Measurements from ENCODE around the gene NNT.

The NNT gene

DNA sequence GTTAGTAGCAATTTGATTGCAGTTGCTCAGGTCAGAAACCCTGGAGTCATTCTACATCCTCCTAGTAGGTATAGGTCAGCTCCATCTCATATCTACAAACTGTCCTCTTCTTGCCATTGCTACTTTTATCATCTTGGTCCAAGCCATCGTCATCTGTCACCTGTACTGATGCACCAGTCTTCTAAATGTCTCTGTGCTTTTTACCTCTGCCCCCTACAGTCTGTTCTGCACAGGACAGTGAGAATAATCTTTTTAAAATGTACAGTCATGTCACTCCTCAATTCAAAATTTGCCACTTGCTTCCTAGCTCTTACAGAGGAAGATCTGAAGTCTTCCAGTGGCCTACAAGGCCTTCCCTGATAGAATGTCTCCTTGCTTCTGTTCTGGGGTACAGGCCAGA lies 6.8 kb downstream of the NNT start:
- Histone ChIP-seq H3K23ac (ENCODE audit: low read length in 2 of 2) (no peak overlapping the region), H3K4me2 (ENCODE audit: low read length, poor library complexity, severe bottlenecking) (no peak overlapping the region), H2BK15ac (ENCODE audit: low read depth, poor library complexity, severe bottlenecking) (no peak overlapping the region), H3K18ac (ENCODE audit: low read depth in 1 of 2, low read length in 2 of 2) (no peak overlapping the region), H4K8ac (ENCODE audit: low read length) (no peak overlapping the region), H2BK5ac (ENCODE audit: low read depth, low read length, poor library complexity, severe bottlenecking) (no peak overlapping the region), H3K9ac (ENCODE audit: low read length) (no peak overlapping the region), H4K91ac (ENCODE audit: low read length) (no peak overlapping the region), H3K36me3 (ENCODE audit: control insufficient read depth in 1 of 2, insufficient read depth in 2 of 2, low read depth in 1 of 2, low read length in 2 of 2) (peaks cover 4 to 54% of the 10 kb centered on the region in 2 experiments), H3K14ac (ENCODE audit: low read length in 2 of 2) (no peak overlapping the region), H3K4me1 (ENCODE audit: control insufficient read depth, insufficient read depth, low read depth, low read length) (no peaks in the 10 kb centered on the region), H3K4ac (ENCODE audit: low read depth in 1 of 2, low read length in 2 of 2) (no peak overlapping the region), H3K4me3 (ENCODE audit: insufficient read depth in 1 of 2, low read depth in 1 of 2, low read length in 2 of 2) (no peak overlapping the region), H2BK12ac (ENCODE audit: low read length in 2 of 2) (no peak overlapping the region), H3K27ac (ENCODE audit: low read length, poor library complexity, severe bottlenecking) (no peak overlapping the region), H2AK5ac (ENCODE audit: low read length, severe bottlenecking) (no peak overlapping the region), H2AFZ (ENCODE audit: low read depth, low read length) (no peak overlapping the region), H3K79me1 (replicated peaks; ENCODE audit: low read length, poor library complexity, severe bottlenecking) (peaks cover 27% of the 10 kb centered on the region), H2BK120ac (ENCODE audit: low read depth, low read length) (no peak overlapping the region), H3K9me3 (ENCODE audit: control insufficient read depth, low read length) (no peaks in the 10 kb centered on the region), H3K27me3 (ENCODE audit: control insufficient read depth in 1 of 2, insufficient read depth in 1 of 2, low read length in 2 of 2) (no peaks in the 10 kb centered on the region)
- DNase-seq, result no peak
- WGBS, result 96% methylated on average over 1 of the region's 1 CpG

DNA sequence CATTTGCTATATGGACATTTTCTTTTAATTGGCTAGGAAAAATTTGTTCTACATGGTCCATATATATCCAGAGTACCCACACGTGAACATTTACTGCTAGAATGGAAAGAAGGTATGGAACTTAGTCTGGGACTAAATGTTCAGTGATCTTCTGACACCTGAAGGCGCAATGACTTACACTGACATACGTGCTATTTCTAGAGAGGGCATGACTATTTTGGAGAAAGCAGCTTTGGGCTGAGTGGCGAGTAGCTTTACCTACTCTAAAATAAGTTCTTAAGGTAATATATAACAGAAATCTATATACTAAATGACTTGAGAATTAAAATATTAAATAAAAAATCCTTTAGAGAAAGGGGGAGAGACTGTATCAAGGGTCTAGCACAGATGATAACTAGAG lies 10.4 kb downstream of the NNT start:
- no peak overlapping the region for H2AFZ ChIP-seq (ENCODE audit: low read depth, low read length)
- H3K9ac ChIP-seq (ENCODE audit: low read length), result no peak overlapping the region
- H3K36me3 ChIP-seq (ENCODE audit: control insufficient read depth in 1 of 2, insufficient read depth in 2 of 2, low read depth in 1 of 2, low read length in 2 of 2), result peaks cover 0 to 85% of the 10 kb centered on the region in 2 experiments
- no peak overlapping the region for H3K4me2 ChIP-seq (ENCODE audit: low read length, poor library complexity, severe bottlenecking)
- H3K18ac ChIP-seq (ENCODE audit: low read depth in 1 of 2, low read length in 2 of 2), result no peak overlapping the region
- no peak overlapping the region for H3K23ac ChIP-seq (ENCODE audit: low read length in 2 of 2)
- no peak overlapping the region for H3K4ac ChIP-seq (ENCODE audit: low read depth in 1 of 2, low read length in 2 of 2)
- H3K27ac ChIP-seq (ENCODE audit: low read length, poor library complexity, severe bottlenecking), result no peak overlapping the region
- DNase-seq, result no peak
- no peak overlapping the region for H2BK120ac ChIP-seq (ENCODE audit: low read depth, low read length)
- H3K4me1 ChIP-seq (ENCODE audit: control insufficient read depth, insufficient read depth, low read depth, low read length), result no peaks in the 10 kb centered on the region
- WGBS, result 95% methylated on average over 3 of the region's 4 CpGs
- H3K27me3 ChIP-seq (ENCODE audit: control insufficient read depth in 1 of 2, insufficient read depth in 1 of 2, low read length in 2 of 2), result no peaks in the 10 kb centered on the region
- no peak overlapping the region for H3K4me3 ChIP-seq (ENCODE audit: insufficient read depth in 1 of 2, low read depth in 1 of 2, low read length in 2 of 2)
- no peak overlapping the region for H4K91ac ChIP-seq (ENCODE audit: low read length)
- no peaks in the 10 kb centered on the region for H3K9me3 ChIP-seq (ENCODE audit: control insufficient read depth, low read length)
- H3K79me1 ChIP-seq (replicated peaks; ENCODE audit: low read length, poor library complexity, severe bottlenecking), result peaks cover 18% of the 10 kb centered on the region
- H3K14ac ChIP-seq (ENCODE audit: low read length in 2 of 2), result no peak overlapping the region
- no peak overlapping the region for H2BK5ac ChIP-seq (ENCODE audit: low read depth, low read length, poor library complexity, severe bottlenecking)
- H4K8ac ChIP-seq (ENCODE audit: low read length), result no peak overlapping the region
- no peak overlapping the region for H2BK12ac ChIP-seq (ENCODE audit: low read length in 2 of 2)
- H2BK15ac ChIP-seq (ENCODE audit: low read depth, poor library complexity, severe bottlenecking), result no peak overlapping the region
- no peak overlapping the region for H2AK5ac ChIP-seq (ENCODE audit: low read length, severe bottlenecking)

DNA sequence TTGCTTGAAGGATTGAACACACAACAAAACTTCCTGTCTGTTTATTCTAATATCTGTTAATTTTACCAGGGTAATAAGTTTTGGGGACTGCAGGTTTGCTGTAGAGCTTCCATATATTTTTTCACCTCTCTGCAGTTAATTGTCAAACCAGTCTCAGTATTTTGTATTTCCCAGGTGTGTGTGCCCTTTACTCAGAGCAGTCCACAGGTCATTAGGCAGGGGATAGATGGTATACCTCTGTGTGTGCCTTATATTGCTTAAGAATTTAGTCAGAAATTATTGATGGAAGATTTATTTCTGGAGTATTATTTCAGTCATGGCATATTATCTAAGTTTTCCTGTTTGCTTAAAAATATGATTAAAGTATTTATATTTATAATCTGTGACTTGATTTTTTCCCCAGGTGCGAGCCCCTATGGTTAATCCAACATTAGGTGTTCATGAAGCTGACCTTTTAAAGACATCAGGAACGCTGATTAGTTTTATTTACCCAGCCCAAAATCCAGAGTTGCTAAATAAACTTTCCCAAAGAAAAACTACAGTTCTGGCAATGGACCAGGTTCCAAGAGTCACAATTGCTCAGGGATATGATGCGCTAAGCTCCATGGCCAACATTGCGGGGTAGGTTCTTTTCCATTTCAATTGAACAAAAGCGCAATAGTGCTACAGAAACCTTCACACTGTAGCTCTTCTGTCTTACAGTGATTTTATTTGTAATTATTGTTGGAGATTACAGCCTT lies 12.6 kb downstream of the NNT start:
- Histone ChIP-seq H3K4me1 (ENCODE audit: control insufficient read depth, insufficient read depth, low read depth, low read length) (no peaks in the 10 kb centered on the region), H3K9ac (ENCODE audit: low read length) (no peak overlapping the region), H4K8ac (ENCODE audit: low read length) (no peak overlapping the region), H3K18ac (ENCODE audit: low read depth in 1 of 2, low read length in 2 of 2) (no peak overlapping the region), H3K36me3 (ENCODE audit: control insufficient read depth in 1 of 2, insufficient read depth in 2 of 2, low read depth in 1 of 2, low read length in 2 of 2) (peaks cover 3 to 83% of the 10 kb centered on the region in 2 experiments), H3K23ac (ENCODE audit: low read length in 2 of 2) (no peak overlapping the region), H3K4ac (ENCODE audit: low read depth in 1 of 2, low read length in 2 of 2) (no peak overlapping the region), H2AK5ac (ENCODE audit: low read length, severe bottlenecking) (no peak overlapping the region), H3K9me3 (ENCODE audit: control insufficient read depth, low read length) (no peaks in the 10 kb centered on the region), H3K4me3 (ENCODE audit: insufficient read depth in 1 of 2, low read depth in 1 of 2, low read length in 2 of 2) (no peak overlapping the region), H3K4me2 (ENCODE audit: low read length, poor library complexity, severe bottlenecking) (no peak overlapping the region), H2BK120ac (ENCODE audit: low read depth, low read length) (no peak overlapping the region), H2BK12ac (ENCODE audit: low read length in 2 of 2) (no peak overlapping the region), H3K14ac (ENCODE audit: low read length in 2 of 2) (no peak overlapping the region), H3K79me1 (replicated peaks; ENCODE audit: low read length, poor library complexity, severe bottlenecking) (peaks cover 16% of the 10 kb centered on the region), H3K27me3 (ENCODE audit: control insufficient read depth in 1 of 2, insufficient read depth in 1 of 2, low read length in 2 of 2) (no peaks in the 10 kb centered on the region), H2BK15ac (ENCODE audit: low read depth, poor library complexity, severe bottlenecking) (no peak overlapping the region), H4K91ac (ENCODE audit: low read length) (no peak overlapping the region), H2BK5ac (ENCODE audit: low read depth, low read length, poor library complexity, severe bottlenecking) (no peak overlapping the region), H3K27ac (ENCODE audit: low read length, poor library complexity, severe bottlenecking) (no peak overlapping the region), H2AFZ (ENCODE audit: low read depth, low read length) (no peak overlapping the region)
- WGBS, result 100% methylated on average over 4 of the region's 5 CpGs
- no peak for DNase-seq

DNA sequence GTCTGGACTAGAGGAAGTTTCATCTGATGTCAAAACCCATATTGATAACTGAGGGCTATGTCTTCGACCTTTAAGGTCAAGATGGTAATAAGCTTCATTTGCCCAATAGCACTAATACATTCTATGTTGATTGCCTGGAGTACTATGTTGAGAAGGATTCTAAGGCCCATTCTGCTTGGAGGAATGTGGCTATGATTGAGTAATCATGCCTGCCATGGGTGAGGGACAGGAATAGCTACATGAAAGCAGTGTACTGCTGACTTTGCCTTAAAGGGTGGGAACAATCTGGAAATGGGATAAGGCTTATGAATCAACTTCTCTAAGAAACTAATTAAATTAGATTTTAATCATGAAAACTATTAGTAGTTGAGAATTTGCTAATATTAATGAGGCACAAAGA lies 13.6 kb downstream of the NNT start:
- H2BK12ac ChIP-seq (ENCODE audit: low read length in 2 of 2), result no peak overlapping the region
- H3K27ac ChIP-seq (ENCODE audit: low read length, poor library complexity, severe bottlenecking), result no peak overlapping the region
- peaks cover 3 to 79% of the 10 kb centered on the region in 2 experiments for H3K36me3 ChIP-seq (ENCODE audit: control insufficient read depth in 1 of 2, insufficient read depth in 2 of 2, low read depth in 1 of 2, low read length in 2 of 2)
- H3K23ac ChIP-seq (ENCODE audit: low read length in 2 of 2), result no peak overlapping the region
- no peak overlapping the region for H3K9ac ChIP-seq (ENCODE audit: low read length)
- peaks cover 17% of the 10 kb centered on the region for H3K79me1 ChIP-seq (replicated peaks; ENCODE audit: low read length, poor library complexity, severe bottlenecking)
- DNase-seq, result peak; percentile 62
- no peaks in the 10 kb centered on the region for H3K4me1 ChIP-seq (ENCODE audit: control insufficient read depth, insufficient read depth, low read depth, low read length)
- WGBS, result 100% methylated on average over 1 of the region's 1 CpG
- no peaks in the 10 kb centered on the region for H3K27me3 ChIP-seq (ENCODE audit: control insufficient read depth in 1 of 2, insufficient read depth in 1 of 2, low read length in 2 of 2)
- no peak overlapping the region for H2BK5ac ChIP-seq (ENCODE audit: low read depth, low read length, poor library complexity, severe bottlenecking)
- no peak overlapping the region for H3K4me3 ChIP-seq (ENCODE audit: insufficient read depth in 1 of 2, low read depth in 1 of 2, low read length in 2 of 2)
- H3K4ac ChIP-seq (ENCODE audit: low read depth in 1 of 2, low read length in 2 of 2), result no peak overlapping the region
- H4K91ac ChIP-seq (ENCODE audit: low read length), result no peak overlapping the region
- H3K9me3 ChIP-seq (ENCODE audit: control insufficient read depth, low read length), result no peaks in the 10 kb centered on the region
- H2BK15ac ChIP-seq (ENCODE audit: low read depth, poor library complexity, severe bottlenecking), result no peak overlapping the region
- H4K8ac ChIP-seq (ENCODE audit: low read length), result no peak overlapping the region
- no peak overlapping the region for H2AFZ ChIP-seq (ENCODE audit: low read depth, low read length)
- H3K14ac ChIP-seq (ENCODE audit: low read length in 2 of 2), result no peak overlapping the region
- no peak overlapping the region for H2BK120ac ChIP-seq (ENCODE audit: low read depth, low read length)
- no peak overlapping the region for H2AK5ac ChIP-seq (ENCODE audit: low read length, severe bottlenecking)
- H3K4me2 ChIP-seq (ENCODE audit: low read length, poor library complexity, severe bottlenecking), result no peak overlapping the region
- peak overlapping the region in 1 of 2 experiments; percentile 24 for H3K18ac ChIP-seq (ENCODE audit: low read depth in 1 of 2, low read length in 2 of 2)
